ENCODE data around the gene FANCC. TPM values are rescaled to one million over a fixed set of nuclear protein-coding genes. Genes with fewer than 3 reads are reported as not detected.

Gene FANCC
- total RNA-seq, 4 donors from 2014 or later, result 3.4 to 12.2 (median 5.6) TPM

- no peak for TF ChIP-seq CTCF (IDR thresholded peaks at IDR 0.05; ENCODE audit: low read depth)
Observed at GRCh38 chr9:95327239-95327865, 9.8 kb upstream of the FANCC start.

GRCh38 chr9:95325221-95325620 is 7.7 kb upstream of the FANCC start:
- no peak for TF ChIP-seq CTCF (IDR thresholded peaks at IDR 0.05; ENCODE audit: low read depth)

GRCh38 chr9:95317893-95318211 is 343 bp upstream of the FANCC start:
- no peak for TF ChIP-seq CTCF (IDR thresholded peaks at IDR 0.05; ENCODE audit: low read depth)

GRCh38 chr9:95316794-95317118 is 753 bp downstream of the FANCC start:
- TF ChIP-seq CTCF (IDR thresholded peaks at IDR 0.05; ENCODE audit: low read depth), result no peak

GRCh38 chr9:95316274-95316673 is 1.2 kb downstream of the FANCC start:
- TF ChIP-seq CTCF (IDR thresholded peaks at IDR 0.05; ENCODE audit: low read depth), result no peak

- TF ChIP-seq CTCF (IDR thresholded peaks at IDR 0.05; ENCODE audit: low read depth), result no peak
Observed at GRCh38 chr9:95315108-95315746, 2.3 kb downstream of the FANCC start.

GRCh38 chr9:95313010-95313498 is 4.5 kb downstream of the FANCC start:
- TF ChIP-seq CTCF (IDR thresholded peaks at IDR 0.05; ENCODE audit: low read depth), result no peak

Data from subcutaneous adipose tissue (tissue), 4 donors.